Body of pancreas (tissue), 4 donors: Measurements from ENCODE around the gene R3HDM4. TPM values are rescaled to one million over a fixed set of nuclear protein-coding genes. Genes with fewer than 3 reads are reported as not detected.

Source experiments
- ATAC-seq: fragments of 150-250 bp; one replicate; pipeline ENCODE4 v1.9.1; 2016
- DNase-seq, 4 donors: peaks; one replicate each; pipeline ENCODE4 v3.0.0-alpha.2; 2019
- H3K27ac ChIP-seq, 4 donors: fragments of 200-600 bp; sonication (generic); 1 replicate in 3 of 4; 2 replicates in 1 of 4; pipeline versions ENCODE4 v1.5.1 to v1.6.1; 2016 to 2019; ENCODE audit warnings: mild to moderate bottlenecking in 1 of 4, mixed read lengths in 1 of 4, moderate library complexity in 1 of 4
- H3K27me3 ChIP-seq, 2 donors: fragments of 200-600 bp; sonication (generic); one replicate each; pipeline ENCODE4 v1.6.0; 2016; ENCODE audit warnings: mild to moderate bottlenecking in 1 of 2
- H3K36me3 ChIP-seq, 2 donors: fragments of 200-600 bp; sonication (generic); replicated peaks in 1 of 2; 2 replicates each; pipeline ENCODE4 v1.5.1; 2016; ENCODE audit warnings: low read depth in 2 of 2; ENCODE audit not compliant: insufficient read depth in 1 of 2
- H3K4me1 ChIP-seq: fragments of 200-600 bp; sonication (generic); one replicate; pipeline ENCODE4 v1.6.0; 2016
- H3K4me3 ChIP-seq, 2 donors: fragments of 200-600 bp; sonication (generic); 1 replicate in 1 of 2; 2 replicates in 1 of 2; pipeline ENCODE4 v1.5.1; 2016 to 2019
- H3K9me3 ChIP-seq, 3 donors: fragments of 200-600 bp; sonication (generic); 1 replicate in 2 of 3; 2 replicates in 1 of 3; pipeline ENCODE4 v1.5.1; 2016
- CTCF ChIP-seq, 7 experiments: fragments of 450-650 bp in 4 of 7; fragments of 200-600 bp in 3 of 7; sonication (generic) in 3 of 7; IDR thresholded peaks; one replicate each; pipeline ENCODE4 v1.5.1; 2016 to 2019; ENCODE audit warnings: antibody characterized with exemption in 7 of 7
- POLR2A ChIP-seq, 3 donors: fragments of 450-650 bp; IDR thresholded peaks; one replicate each; pipeline ENCODE4 v1.6.1; 2016; ENCODE audit warnings: antibody characterized with exemption in 3 of 3, mild to moderate bottlenecking in 2 of 3
- WGBS, 2 donors: methylation state at CpG; one replicate each; pipeline ENCODE4 v1.1.5; 2017; 5-methylcytosine and 5-hydroxymethylcytosine counted together
- intact Hi-C: fragments of 100-400 bp; cut with DNase I; formaldehyde crosslinking; loops from one replicate; pipeline ENCODE4 v1.15.1; 2023
- total RNA-seq, 2 donors: library from RNA; depleted of rRNA; stranded (reverse); fragments of >200 nt; gene quantifications; one replicate each; pipeline ENCODE4 v1.1.0, GENCODE V29; 2016

The R3HDM4 gene
- total RNA-seq, 2 donors from 2014 or later = 11.2 to 34.0 TPM

- no peak for ATAC-seq
- H3K27ac ChIP-seq = peak overlapping the region in 3 of 4 donors; percentile 41 to 92 (median 84)
- H3K9me3 ChIP-seq = no peaks in the 10 kb centered on the region
- H3K36me3 ChIP-seq = no peaks in the 10 kb centered on the region
- no peak for TF ChIP-seq POLR2A (IDR thresholded peaks at IDR 0.05)
- TF ChIP-seq CTCF (IDR thresholded peaks at IDR 0.05) = no peak
- intact Hi-C loops = no loop called here
- H3K27me3 ChIP-seq = no peaks in the 10 kb centered on the region
- WGBS, 2 donors = 54 to 74% methylated on average over 16 to 50 of the region's 54 CpGs
- peak in 3 of 4 donors; percentile 46 to 66 (median 51) for DNase-seq
- peaks cover 38% of the 10 kb centered on the region for H3K4me1 ChIP-seq
- H3K4me3 ChIP-seq = no peak overlapping the region
Measured at GRCh38 chr19:932648-933552, 19.9 kb upstream of the R3HDM4 start.

- no peak for TF ChIP-seq POLR2A (IDR thresholded peaks at IDR 0.05)
- no peak overlapping the region for H3K4me3 ChIP-seq
- intact Hi-C loops = no loop called here
- H3K4me1 ChIP-seq = peaks cover 46% of the 10 kb centered on the region
- H3K36me3 ChIP-seq = no peaks in the 10 kb centered on the region
- H3K9me3 ChIP-seq = no peaks in the 10 kb centered on the region
- no peak for ATAC-seq
- no peak for DNase-seq
- H3K27ac ChIP-seq = peak overlapping the region in 1 of 4 donors; percentile 41
- WGBS, 2 donors = 89 to 94% methylated on average over 24 to 30 of the region's 32 CpGs
- H3K27me3 ChIP-seq = no peaks in the 10 kb centered on the region
Measured at GRCh38 chr19:931860-932647, 19.0 kb upstream of the R3HDM4 start.

- Histone ChIP-seq H3K9me3 (no peaks in the 10 kb centered on the region), H3K27me3 (no peaks in the 10 kb centered on the region), H3K4me3 (no peak overlapping the region), H3K4me1 (peaks cover 43% of the 10 kb centered on the region), H3K27ac (no peak overlapping the region), H3K36me3 (no peaks in the 10 kb centered on the region)
- intact Hi-C loops = no loop called here
- ATAC-seq (no peak), DNase-seq (no peak)
- WGBS, 2 donors = 92 to 95% methylated on average over 6 of the region's 6 CpGs
- TF ChIP-seq CTCF (IDR thresholded peaks at IDR 0.05) = no peak
- no peak for TF ChIP-seq POLR2A (IDR thresholded peaks at IDR 0.05)
Measured at GRCh38 chr19:929891-930258, 16.9 kb upstream of the R3HDM4 start.

GRCh38 chr19:929203-929890, 16.3 kb upstream of the R3HDM4 start:
- TF ChIP-seq POLR2A (IDR thresholded peaks at IDR 0.05) (no peak), CTCF (IDR thresholded peaks at IDR 0.05) (no peak)
- Histone ChIP-seq H3K4me1 (peaks cover 43% of the 10 kb centered on the region), H3K36me3 (no peaks in the 10 kb centered on the region), H3K4me3 (no peak overlapping the region), H3K27me3 (no peaks in the 10 kb centered on the region), H3K9me3 (no peaks in the 10 kb centered on the region), H3K27ac (no peak overlapping the region)
- intact Hi-C loops = no loop called here
- WGBS, 2 donors = 92 to 94% methylated on average over 8 to 33 of the region's 51 CpGs
- DNase-seq (no peak), ATAC-seq (no peak)
